Measurements from ENCODE around the gene CALCOCO1. TPM values are rescaled to one million over a fixed set of nuclear protein-coding genes. Genes with fewer than 3 reads are reported as not detected.

The CALCOCO1 gene
- total and polyA plus RNA-seq, 4 donors = 24.4 to 67.4 (median 43.2) TPM

- TF ChIP-seq, protein P1, sequence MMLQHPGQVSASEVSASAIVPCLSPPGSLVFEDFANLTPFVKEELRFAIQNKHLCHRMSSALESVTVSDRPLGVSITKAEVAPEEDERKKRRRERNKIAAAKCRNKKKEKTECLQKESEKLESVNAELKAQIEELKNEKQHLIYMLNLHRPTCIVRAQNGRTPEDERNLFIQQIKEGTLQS (IDR thresholded peaks at IDR 0.05) = no peak
- TF ChIP-seq RAD21 (IDR thresholded peaks at IDR 0.05) (no peak), HNF4G (IDR thresholded peaks at IDR 0.05) (no peak), SP1 (IDR thresholded peaks at IDR 0.05) (no peak), TAF1 (conservative IDR thresholded peaks at IDR 0.05) (no peak), YY1 (IDR thresholded peaks at IDR 0.05) (no peak), FOXA2 (IDR thresholded peaks at IDR 0.05) (no peak), NR2F2 (IDR thresholded peaks at IDR 0.05) (no peak), CTCF (IDR thresholded peaks at IDR 0.05; ENCODE audit: low read depth, low read length, missing input control) (no peak), JUND (IDR thresholded peaks at IDR 0.05) (no peak), HNF4A (conservative IDR thresholded peaks at IDR 0.05) (no peak), GABPA (IDR thresholded peaks at IDR 0.05 in 1 of 2, conservative IDR thresholded peaks at IDR 0.05 in 1 of 2) (no peak), EGR1 (IDR thresholded peaks at IDR 0.05; ENCODE audit: low read depth in 2 of 2) (no peak), REST (IDR thresholded peaks at IDR 0.05) (no peak)
- TF ChIP-seq, protein P2, sequence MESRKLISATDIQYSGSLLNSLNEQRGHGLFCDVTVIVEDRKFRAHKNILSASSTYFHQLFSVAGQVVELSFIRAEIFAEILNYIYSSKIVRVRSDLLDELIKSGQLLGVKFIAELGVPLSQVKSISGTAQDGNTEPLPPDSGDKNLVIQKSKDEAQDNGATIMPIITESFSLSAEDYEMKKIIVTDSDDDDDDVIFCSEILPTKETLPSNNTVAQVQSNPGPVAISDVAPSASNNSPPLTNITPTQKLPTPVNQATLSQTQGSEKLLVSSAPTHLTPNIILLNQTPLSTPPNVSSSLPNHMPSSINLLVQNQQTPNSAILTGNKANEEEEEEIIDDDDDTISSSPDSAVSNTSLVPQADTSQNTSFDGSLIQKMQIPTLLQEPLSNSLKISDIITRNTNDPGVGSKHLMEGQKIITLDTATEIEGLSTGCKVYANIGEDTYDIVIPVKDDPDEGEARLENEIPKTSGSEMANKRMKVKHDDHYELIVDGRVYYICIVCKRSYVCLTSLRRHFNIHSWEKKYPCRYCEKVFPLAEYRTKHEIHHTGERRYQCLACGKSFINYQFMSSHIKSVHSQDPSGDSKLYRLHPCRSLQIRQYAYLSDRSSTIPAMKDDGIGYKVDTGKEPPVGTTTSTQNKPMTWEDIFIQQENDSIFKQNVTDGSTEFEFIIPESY (IDR thresholded peaks at IDR 0.05) = no peak
- TF ChIP-seq, protein P3, sequence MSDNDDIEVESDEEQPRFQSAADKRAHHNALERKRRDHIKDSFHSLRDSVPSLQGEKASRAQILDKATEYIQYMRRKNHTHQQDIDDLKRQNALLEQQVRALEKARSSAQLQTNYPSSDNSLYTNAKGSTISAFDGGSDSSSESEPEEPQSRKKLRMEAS (IDR thresholded peaks at IDR 0.05) = no peak
- Histone ChIP-seq H3K27ac (ENCODE audit: low read depth in 1 of 2, low read length in 2 of 2) (no peak overlapping the region), H3K27me3 (ENCODE audit: control insufficient read depth in 4 of 4, insufficient read depth in 4 of 4, low read length in 3 of 4) (peaks cover 0 to 7% (median 4%) of the 10 kb centered on the region in 4 donors), H3K9ac (ENCODE audit: low read depth in 1 of 2, low read length in 2 of 2) (no peak overlapping the region), H3K9me3 (ENCODE audit: control insufficient read depth in 4 of 4, low read length in 3 of 4) (no peaks in the 10 kb centered on the region), H3K4me1 (ENCODE audit: control insufficient read depth in 4 of 4, insufficient read depth in 4 of 4, low read length in 3 of 4) (peaks cover 3 to 4% (median 4%) of the 10 kb centered on the region in 4 donors), H3K36me3 (ENCODE audit: control insufficient read depth in 4 of 4, insufficient read depth in 3 of 4, low read depth in 1 of 4, low read length in 3 of 4) (no peaks in the 10 kb centered on the region), H3K4me3 (ENCODE audit: low read depth in 1 of 3, low read length in 3 of 3) (no peak overlapping the region)
- WGBS = 79% methylated on average over 5 of the region's 5 CpGs
- DNase-seq (ENCODE audit: low spot score) = no peak
Measured at GRCh38 chr12:53756300-53757100, 29.2 kb upstream of the CALCOCO1 start.
